Activated T-helper 9 cell treated with anti-CD3 and anti-CD28 coated beads, Interleukin-2, amount 50 U/mL, for 16 hours (primary cell): ENCODE data around the gene LLGL1.

ENCODE experiments used
- DNase-seq: peaks from one replicate; pipeline ENCODE4 v3.0.0-alpha.2; 2020; ENCODE audit warnings: low read depth

Gene LLGL1

GRCh38 chr17:18253187-18253884, 27.9 kb downstream of the LLGL1 start:
- no peak for DNase-seq

- DNase-seq: no peak
Measured at GRCh38 chr17:18253947-18254821, 28.7 kb downstream of the LLGL1 start.

- no peak for DNase-seq
Measured at GRCh38 chr17:18254888-18255649, 29.6 kb downstream of the LLGL1 start.

GRCh38 chr17:18256351-18256750, 30.9 kb downstream of the LLGL1 start:
- no peak for DNase-seq

- DNase-seq: no peak
Measured at GRCh38 chr17:18256776-18257175, 31.3 kb downstream of the LLGL1 start.

- DNase-seq: no peak
Measured at GRCh38 chr17:18257268-18257981, 32.0 kb downstream of the LLGL1 start.

GRCh38 chr17:18257982-18258355, 32.5 kb downstream of the LLGL1 start:
- DNase-seq: peak; percentile 32

- DNase-seq: peak; percentile 50
Measured at GRCh38 chr17:18258356-18259038, 33.1 kb downstream of the LLGL1 start, which contains the start of gene FLII. Gene FLII (minus strand): TSS chr17:18258738. CDS start chr17:18258690, 48 bp downstream.

GRCh38 chr17:18259621-18260331, 34.3 kb downstream of the LLGL1 start:
- no peak for DNase-seq

- peak; percentile 89 for DNase-seq
Measured at GRCh38 chr17:18260332-18261145, 35.1 kb downstream of the LLGL1 start, which contains the start of gene MIEF2. Gene MIEF2 (plus strand): TSS chr17:18260662. CDS start chr17:18262721, 2,059 bp downstream.

GRCh38 chr17:18261146-18261515, 35.7 kb downstream of the LLGL1 start:
- DNase-seq: no peak

- no peak for DNase-seq
Measured at GRCh38 chr17:18261659-18262058, 36.2 kb downstream of the LLGL1 start.

- DNase-seq: no peak
Measured at GRCh38 chr17:18262111-18262510, 36.7 kb downstream of the LLGL1 start.

- no peak for DNase-seq
Measured at GRCh38 chr17:18262641-18263040, 37.2 kb downstream of the LLGL1 start.

- DNase-seq: no peak
Measured at GRCh38 chr17:18263885-18264682, 38.6 kb downstream of the LLGL1 start.

GRCh38 chr17:18267366-18267765, 41.9 kb downstream of the LLGL1 start:
- DNase-seq: no peak

- no peak for DNase-seq
Measured at GRCh38 chr17:18267927-18268711, 42.7 kb downstream of the LLGL1 start.
